ENCODE measurements around the gene COL5A3. TPM values are rescaled to one million over a fixed set of nuclear protein-coding genes. Genes with fewer than 3 reads are reported as not detected.
A peak's percentile ranks its signal among the peaks of the same experiment; 100 is the strongest.
"Not testable (repeated sequence)": the region's sequence is repeated elsewhere in the genome, so short reads cannot be mapped to it uniquely, and the experiment has no call there.

COL5A3 gene
- total and polyA plus RNA-seq, 2 experiments from 2014 or later = 1.0 to 1.2 TPM

GRCh38 chr19:9922782-9923379 lies 87.4 kb downstream of the COL5A3 start:
- not testable (repeated sequence) for DNase-seq (ENCODE audit: low spot score); H3K9me3 Mint-ChIP-seq; H2AFZ ChIP-seq

GRCh38 chr19:9917321-9917720 lies 93.0 kb downstream of the COL5A3 start:
- Histone ChIP-seq H3F3A (replicated peaks; ENCODE audit: low read depth) (0 out of 2 replicates have a peak, but pooled peaks cover 4% of the 10 kb centered on the region), H3K4me2 (no peak overlapping the region), H3K36me3 (ENCODE audit: insufficient read depth) (no peaks in the 10 kb centered on the region), H3K9me2 (ENCODE audit: insufficient read depth) (no peaks in the 10 kb centered on the region), H3K4me3 (no peak overlapping the region), H2AFZ (no peak overlapping the region), H3K27me3 (ENCODE audit: insufficient read depth) (peaks cover 8% of the 10 kb centered on the region; the same call in 1 of the 2 replicates), H3K4me1 (ENCODE audit: insufficient read depth) (peaks cover 12% of the 10 kb centered on the region), H3K79me2 (replicated peaks; ENCODE audit: insufficient read depth) (peaks cover 42% of the 10 kb centered on the region), H4K20me1 (replicated peaks; ENCODE audit: insufficient read depth) (peaks cover 29% of the 10 kb centered on the region), H3K27ac (ENCODE audit: low read depth) (no peak overlapping the region; the same call in 1 of the 2 replicates)
- H3K27ac Mint-ChIP-seq = peak overlapping the region; percentile 55
- H3K27me3 Mint-ChIP-seq (ENCODE audit: insufficient read depth, low read depth, poor library complexity) = peaks cover 21% of the 10 kb centered on the region
- H3K4me1 Mint-ChIP-seq = peaks cover 21% of the 10 kb centered on the region
- peak; percentile 91 for DNase-seq (ENCODE audit: low spot score)
- no peak for TF ChIP-seq ZNF114 (CRISPR knock-in tag; IDR thresholded peaks at IDR 0.05)
- TF ChIP-seq STAT1 (IDR thresholded peaks at IDR 0.05; ENCODE audit: unreplicated experiment) = no peak
- peak; percentile 78 for TF ChIP-seq ETS1 (IDR thresholded peaks at IDR 0.05)
- no peaks in the 10 kb centered on the region; the same call in 2 of the 3 replicates for H3K9me3 Mint-ChIP-seq
- H3K36me3 Mint-ChIP-seq (ENCODE audit: low read depth) = peaks cover 20% of the 10 kb centered on the region
- H3K4me3 Mint-ChIP-seq = no peak overlapping the region; the same call in 2 of the 3 replicates
- ATAC-seq = peak; percentile 70

More at GRCh38 chr19:9922782-9923379, 87.4 kb downstream of the COL5A3 start:
- H3K36me3 Mint-ChIP-seq (ENCODE audit: low read depth) = peaks cover 42% of the 10 kb centered on the region
- H3K9me2 ChIP-seq (ENCODE audit: insufficient read depth); H3K4me3 Mint-ChIP-seq; H3K4me1 Mint-ChIP-seq; H3K27ac ChIP-seq (ENCODE audit: low read depth); H3K4me2 ChIP-seq; H3K27ac Mint-ChIP-seq; H3K27me3 Mint-ChIP-seq (ENCODE audit: insufficient read depth, low read depth, poor library complexity); ATAC-seq; H3F3A ChIP-seq (replicated peaks; ENCODE audit: low read depth); H3K36me3 ChIP-seq (ENCODE audit: insufficient read depth); H3K27me3 ChIP-seq (ENCODE audit: insufficient read depth); H3K4me1 ChIP-seq (ENCODE audit: insufficient read depth); H3K4me3 ChIP-seq: not testable (repeated sequence)
- Histone ChIP-seq H4K20me1 (replicated peaks; ENCODE audit: insufficient read depth) (peaks cover 27% of the 10 kb centered on the region), H3K79me2 (replicated peaks; ENCODE audit: insufficient read depth) (peaks cover 69% of the 10 kb centered on the region)

- H3K27me3 Mint-ChIP-seq (ENCODE audit: insufficient read depth, low read depth, poor library complexity) = peaks cover 19% of the 10 kb centered on the region
- peaks cover 21% of the 10 kb centered on the region for H3K4me1 Mint-ChIP-seq
- H4K20me1 ChIP-seq (replicated peaks; ENCODE audit: insufficient read depth) = peaks cover 31% of the 10 kb centered on the region
- H3K4me2 ChIP-seq = no peak overlapping the region
- ATAC-seq (no peak), DNase-seq (ENCODE audit: low spot score) (no peak)
- H3K9me3 Mint-ChIP-seq = no peaks in the 10 kb centered on the region; the same call in 2 of the 3 replicates
- H3K27ac ChIP-seq (ENCODE audit: low read depth) = 0 out of 2 replicates have a peak overlapping the region, but pooled peaks have one; percentile 45
- H3K4me1 ChIP-seq (ENCODE audit: insufficient read depth) = peaks cover 15% of the 10 kb centered on the region
- H3K27ac Mint-ChIP-seq = peak overlapping the region; percentile 55
- H3K36me3 Mint-ChIP-seq (ENCODE audit: low read depth) = peaks cover 14% of the 10 kb centered on the region
- 0 out of 2 replicates have a peak, but pooled peaks cover 4% of the 10 kb centered on the region for H3F3A ChIP-seq (replicated peaks; ENCODE audit: low read depth)
- H3K9me2 ChIP-seq (ENCODE audit: insufficient read depth) = no peaks in the 10 kb centered on the region
- no peak overlapping the region for H3K4me3 ChIP-seq
- H2AFZ ChIP-seq = no peak overlapping the region
- peaks cover 8% of the 10 kb centered on the region; the same call in 1 of the 2 replicates for H3K27me3 ChIP-seq (ENCODE audit: insufficient read depth)
- H3K79me2 ChIP-seq (replicated peaks; ENCODE audit: insufficient read depth) = peaks cover 42% of the 10 kb centered on the region
- no peaks in the 10 kb centered on the region for H3K36me3 ChIP-seq (ENCODE audit: insufficient read depth)
- H3K4me3 Mint-ChIP-seq = no peak overlapping the region; the same call in 2 of the 3 replicates
- TF ChIP-seq ZNF462 (CRISPR knock-in tag; IDR thresholded peaks at IDR 0.05) = no peak
- no peak for TF ChIP-seq EZH2 (IDR thresholded peaks at IDR 0.05; ENCODE audit: low read depth, unreplicated experiment)
- TF ChIP-seq POLR2AphosphoS5 (IDR thresholded peaks at IDR 0.05; ENCODE audit: low read depth) = no peak
- no peak for TF ChIP-seq EZH2phosphoT487 (IDR thresholded peaks at IDR 0.05; ENCODE audit: unreplicated experiment)
- TF ChIP-seq STAT1 (IDR thresholded peaks at IDR 0.05; ENCODE audit: unreplicated experiment) = no peak
- TF ChIP-seq NANOG (IDR thresholded peaks at IDR 0.05; ENCODE audit: borderline replicate concordance) = no peak
These were observed 93.6 kb downstream of the COL5A3 start for GRCh38 chr19:9916719-9917118.
